ENCODE measurements around the gene SLC5A11. TPM values are rescaled to one million over a fixed set of nuclear protein-coding genes. Genes with fewer than 3 reads are reported as not detected.

SLC5A11 gene
- total and polyA plus RNA-seq, 8 donors, result 0.09 to 0.60 (median 0.14) TPM; not detected in 1

GRCh38 chr16:24954137-24954536 lies 108.4 kb downstream of the SLC5A11 start:
- H3K36me3 ChIP-seq, result peaks cover 0 to 98% of the 10 kb centered on the region in 2 donors
- no peak for TF ChIP-seq CTCF (IDR thresholded peaks at IDR 0.05)
- no peaks in the 10 kb centered on the region for H3K27me3 ChIP-seq
- no peaks in the 10 kb centered on the region for H3K4me1 ChIP-seq
- intact Hi-C loops (cut with DNase I), result no loop called here
- H3K9me3 ChIP-seq, result no peaks in the 10 kb centered on the region
- H3K27ac ChIP-seq, result no peak overlapping the region
- ATAC-seq (no peak), DNase-seq (no peak)
- H3K4me3 ChIP-seq, result no peak overlapping the region

GRCh38 chr16:24955975-24956731 lies 110.4 kb downstream of the SLC5A11 start:
- no peaks in the 10 kb centered on the region for H3K9me3 ChIP-seq
- intact Hi-C loops (cut with DNase I), result no loop called here
- no peaks in the 10 kb centered on the region for H3K4me1 ChIP-seq
- no peak overlapping the region for H3K27ac ChIP-seq
- peaks cover 0 to 100% of the 10 kb centered on the region in 2 donors for H3K36me3 ChIP-seq
- H3K27me3 ChIP-seq, result no peaks in the 10 kb centered on the region
- H3K4me3 ChIP-seq, result no peak overlapping the region
- ATAC-seq (no peak), DNase-seq (no peak)
- no peak for TF ChIP-seq CTCF (IDR thresholded peaks at IDR 0.05)

GRCh38 chr16:24957887-24958286 lies 112.1 kb downstream of the SLC5A11 start:
- ATAC-seq (no peak), DNase-seq (no peak)
- intact Hi-C loops (cut with DNase I), result no loop called here
- Histone ChIP-seq H3K4me3 (no peak overlapping the region), H3K36me3 (peaks cover 0 to 97% of the 10 kb centered on the region in 2 donors), H3K27ac (no peak overlapping the region), H3K4me1 (no peaks in the 10 kb centered on the region), H3K27me3 (no peaks in the 10 kb centered on the region), H3K9me3 (peaks cover 0 to 1% of the 10 kb centered on the region in 2 donors)
- no peak for TF ChIP-seq CTCF (IDR thresholded peaks at IDR 0.05)

Other genes starting within 250 kb of the SLC5A11 start
- 10 to 100 TPM; 34.0 to 40.6 TPM for gene TNRC6A, start 116.3 kb upstream of the SLC5A11 start, total RNA-seq
- 10 to 100 TPM; 64.3 to 81.2 (median 74.1) TPM for gene TNRC6A, start 116.3 kb upstream of the SLC5A11 start, polyA plus RNA-seq (ENCODE audit: insufficient read length in 6 of 6)
- 10 to 100 TPM; 58.3 to 86.0 TPM for gene ARHGAP17, start 169.4 kb downstream of the SLC5A11 start, total RNA-seq
- gene ARHGAP17, start 169.4 kb downstream of the SLC5A11 start, polyA plus RNA-seq (ENCODE audit: insufficient read length in 6 of 6), result 10 to 100 TPM; 75.6 to 94.9 (median 88.7) TPM

Data from left lung (tissue), 10 donors.